ENCODE measurements around the gene COL13A1.

COL13A1 gene

GRCh38 chr10:69838853-69839252 is 37.1 kb downstream of the COL13A1 start:
- H3K36me3 ChIP-seq (ENCODE audit: low read depth) = no peaks in the 10 kb centered on the region
- no peak for TF ChIP-seq CTCF (IDR thresholded peaks at IDR 0.05; ENCODE audit: poor library complexity, severe bottlenecking)
- H3K27ac ChIP-seq (ENCODE audit: poor library complexity, severe bottlenecking) = no peak overlapping the region
- DNase-seq (ENCODE audit: low spot score) (no peak), ATAC-seq (ENCODE audit: low read depth) (no peak)
- peaks cover 13% of the 10 kb centered on the region for H3K4me1 ChIP-seq (ENCODE audit: insufficient read depth, poor library complexity, severe bottlenecking)
- no peaks in the 10 kb centered on the region for H3K9me3 ChIP-seq (ENCODE audit: severe bottlenecking)
- no peaks in the 10 kb centered on the region for H3K27me3 ChIP-seq (ENCODE audit: insufficient read depth, poor library complexity, severe bottlenecking)
- H3K4me3 ChIP-seq (ENCODE audit: severe bottlenecking) = no peak overlapping the region

- Histone ChIP-seq H3K36me3 (ENCODE audit: low read depth) (no peaks in the 10 kb centered on the region), H3K4me1 (ENCODE audit: insufficient read depth, poor library complexity, severe bottlenecking) (peaks cover 13% of the 10 kb centered on the region), H3K27ac (ENCODE audit: poor library complexity, severe bottlenecking) (no peak overlapping the region), H3K9me3 (ENCODE audit: severe bottlenecking) (no peaks in the 10 kb centered on the region), H3K4me3 (ENCODE audit: severe bottlenecking) (no peak overlapping the region), H3K27me3 (ENCODE audit: insufficient read depth, poor library complexity, severe bottlenecking) (no peaks in the 10 kb centered on the region)
- DNase-seq (ENCODE audit: low spot score) (no peak), ATAC-seq (ENCODE audit: low read depth) (peak; percentile 79)
- no peak for TF ChIP-seq CTCF (IDR thresholded peaks at IDR 0.05; ENCODE audit: poor library complexity, severe bottlenecking)
Measured at GRCh38 chr10:69839696-69840345, 38.1 kb downstream of the COL13A1 start.

- peaks cover 15% of the 10 kb centered on the region for H3K4me1 ChIP-seq (ENCODE audit: insufficient read depth, poor library complexity, severe bottlenecking)
- no peak for TF ChIP-seq CTCF (IDR thresholded peaks at IDR 0.05; ENCODE audit: poor library complexity, severe bottlenecking)
- no peaks in the 10 kb centered on the region for H3K9me3 ChIP-seq (ENCODE audit: severe bottlenecking)
- ATAC-seq (ENCODE audit: low read depth) = no peak
- H3K27me3 ChIP-seq (ENCODE audit: insufficient read depth, poor library complexity, severe bottlenecking) = no peaks in the 10 kb centered on the region
- DNase-seq (ENCODE audit: low spot score) = no peak
- H3K36me3 ChIP-seq (ENCODE audit: low read depth) = no peaks in the 10 kb centered on the region
- no peak overlapping the region for H3K4me3 ChIP-seq (ENCODE audit: severe bottlenecking)
- no peak overlapping the region for H3K27ac ChIP-seq (ENCODE audit: poor library complexity, severe bottlenecking)
Measured at GRCh38 chr10:69840773-69841172, 39.1 kb downstream of the COL13A1 start.

- Histone ChIP-seq H3K9me3 (ENCODE audit: severe bottlenecking) (no peaks in the 10 kb centered on the region), H3K4me1 (ENCODE audit: insufficient read depth, poor library complexity, severe bottlenecking) (peaks cover 19% of the 10 kb centered on the region), H3K36me3 (ENCODE audit: low read depth) (no peaks in the 10 kb centered on the region), H3K27me3 (ENCODE audit: insufficient read depth, poor library complexity, severe bottlenecking) (no peaks in the 10 kb centered on the region), H3K27ac (ENCODE audit: poor library complexity, severe bottlenecking) (no peak overlapping the region), H3K4me3 (ENCODE audit: severe bottlenecking) (no peak overlapping the region)
- no peak for TF ChIP-seq CTCF (IDR thresholded peaks at IDR 0.05; ENCODE audit: poor library complexity, severe bottlenecking)
- no peak for ATAC-seq (ENCODE audit: low read depth)
- DNase-seq (ENCODE audit: low spot score) = no peak
Measured at GRCh38 chr10:69842020-69842419, 40.3 kb downstream of the COL13A1 start.

- Histone ChIP-seq H3K36me3 (ENCODE audit: low read depth) (no peaks in the 10 kb centered on the region), H3K4me3 (ENCODE audit: severe bottlenecking) (no peak overlapping the region), H3K27me3 (ENCODE audit: insufficient read depth, poor library complexity, severe bottlenecking) (no peaks in the 10 kb centered on the region), H3K27ac (ENCODE audit: poor library complexity, severe bottlenecking) (no peak overlapping the region), H3K9me3 (ENCODE audit: severe bottlenecking) (no peaks in the 10 kb centered on the region), H3K4me1 (ENCODE audit: insufficient read depth, poor library complexity, severe bottlenecking) (peaks cover 19% of the 10 kb centered on the region)
- ATAC-seq (ENCODE audit: low read depth) (no peak), DNase-seq (ENCODE audit: low spot score) (no peak)
- TF ChIP-seq CTCF (IDR thresholded peaks at IDR 0.05; ENCODE audit: poor library complexity, severe bottlenecking) = no peak
Measured at GRCh38 chr10:69842882-69843281, 41.2 kb downstream of the COL13A1 start.
